ENCODE measurements around the gene TSPEAR.
"Not testable (repeated sequence)": the region's sequence is repeated elsewhere in the genome, so short reads cannot be mapped to it uniquely, and the experiment has no call there.

The TSPEAR gene

GRCh38 chr21:44558695-44559094, 152.7 kb downstream of the TSPEAR start, which contains the start of gene KRTAP10-3:
KRTAP10-3 (minus strand) TSS chr21:44558795; CDS start chr21:44558715, 80 bp downstream.
- DNase-seq: no peak

DNA sequence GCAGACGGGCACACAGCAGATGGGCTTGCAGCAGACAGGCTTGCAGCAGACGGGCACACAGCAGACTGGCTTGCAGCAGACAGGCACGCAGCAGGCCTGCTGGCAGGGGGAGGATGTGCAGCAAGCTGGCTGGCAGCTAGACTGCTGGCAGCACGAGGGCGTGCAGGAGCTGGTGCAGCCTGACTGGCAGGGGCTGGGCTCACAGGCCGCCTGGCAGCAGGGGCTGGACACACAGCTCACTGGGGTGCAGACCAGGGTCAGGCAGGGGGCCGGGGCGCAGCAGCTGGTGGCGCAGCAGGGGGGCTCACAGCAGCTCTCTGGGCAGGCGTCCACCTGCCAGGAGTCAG, 153.1 kb downstream of the TSPEAR start:
- not testable (repeated sequence) for DNase-seq

DNA sequence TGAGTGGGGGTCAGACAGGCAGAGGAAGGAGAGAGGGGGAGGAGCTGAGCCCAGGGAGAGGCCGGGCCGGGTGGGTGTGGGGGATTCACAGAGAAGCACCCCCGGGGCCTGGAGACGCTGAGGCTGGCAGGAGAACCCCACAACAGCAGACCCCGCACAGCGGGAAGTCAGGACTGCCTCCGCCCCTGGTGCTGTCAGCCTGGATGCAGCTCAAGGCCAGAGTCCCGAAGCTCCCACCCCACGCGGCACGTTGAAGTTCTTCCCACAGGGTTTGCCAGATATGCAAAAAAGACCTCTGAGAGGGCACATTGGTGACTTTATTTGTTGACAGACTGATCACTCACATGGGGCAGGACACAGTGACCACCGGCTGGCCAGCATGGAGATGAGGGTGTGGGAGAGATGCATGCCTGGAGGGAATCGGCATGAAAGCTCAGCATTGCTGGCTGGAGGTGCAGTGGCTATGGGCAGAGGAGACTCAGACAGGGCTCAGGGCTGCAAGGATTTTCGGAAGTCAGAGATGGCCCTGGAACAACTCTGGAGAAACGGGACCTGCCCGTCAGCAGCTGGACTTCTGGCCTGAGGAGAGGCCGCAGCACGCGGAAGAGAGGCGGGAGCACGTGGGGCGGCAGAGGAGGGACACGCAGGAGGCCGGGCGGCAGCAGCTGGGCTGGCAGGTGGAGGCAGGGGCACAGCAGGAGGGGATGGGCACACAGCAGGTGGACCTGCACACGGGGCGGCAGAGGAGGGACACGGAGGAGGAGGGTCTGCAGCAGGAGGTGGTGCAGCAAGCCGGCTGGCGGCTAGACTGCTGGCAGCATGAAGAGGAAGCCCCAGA, 153.7 kb downstream of the TSPEAR start:
- no peak for DNase-seq

GRCh38 chr21:44556879-44557278, 154.5 kb downstream of the TSPEAR start:
- no peak for DNase-seq

- no peak for DNase-seq
Observed at GRCh38 chr21:44555200-44555875, 156.0 kb downstream of the TSPEAR start.

GRCh38 chr21:44552681-44553080, 158.7 kb downstream of the TSPEAR start:
- no peak for DNase-seq

- no peak for DNase-seq
Observed at GRCh38 chr21:44552136-44552535, 159.2 kb downstream of the TSPEAR start.

- no peak for DNase-seq
Observed at GRCh38 chr21:44551340-44551961, 159.9 kb downstream of the TSPEAR start, which contains the start of gene KRTAP10-2. KRTAP10-2 (minus strand) TSS chr21:44551505; CDS start chr21:44551458, 47 bp downstream.

- DNase-seq: no peak
Observed at GRCh38 chr21:44550807-44551206, 160.6 kb downstream of the TSPEAR start.

DNA sequence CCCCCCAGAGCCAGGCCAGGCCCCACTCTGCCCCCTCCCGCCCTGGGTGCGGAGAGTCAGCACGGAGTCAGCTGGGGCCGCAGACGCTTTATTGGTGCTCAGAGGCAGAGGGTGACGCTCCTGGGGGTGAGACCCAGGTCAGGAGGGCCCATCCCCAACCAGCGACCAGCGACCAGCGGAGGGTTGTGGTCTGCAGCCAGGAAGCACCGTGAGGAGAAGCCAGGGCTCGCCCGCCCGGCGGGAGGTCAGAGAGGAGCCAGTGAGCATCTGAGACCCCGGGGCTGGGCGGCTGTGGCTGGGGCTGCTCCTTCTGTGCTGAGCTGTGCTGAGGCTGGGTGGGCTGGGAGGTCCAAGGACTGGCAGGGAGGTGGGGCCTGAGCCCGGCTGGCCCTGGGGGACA, 161.1 kb downstream of the TSPEAR start:
- DNase-seq: not testable (repeated sequence)

DNA sequence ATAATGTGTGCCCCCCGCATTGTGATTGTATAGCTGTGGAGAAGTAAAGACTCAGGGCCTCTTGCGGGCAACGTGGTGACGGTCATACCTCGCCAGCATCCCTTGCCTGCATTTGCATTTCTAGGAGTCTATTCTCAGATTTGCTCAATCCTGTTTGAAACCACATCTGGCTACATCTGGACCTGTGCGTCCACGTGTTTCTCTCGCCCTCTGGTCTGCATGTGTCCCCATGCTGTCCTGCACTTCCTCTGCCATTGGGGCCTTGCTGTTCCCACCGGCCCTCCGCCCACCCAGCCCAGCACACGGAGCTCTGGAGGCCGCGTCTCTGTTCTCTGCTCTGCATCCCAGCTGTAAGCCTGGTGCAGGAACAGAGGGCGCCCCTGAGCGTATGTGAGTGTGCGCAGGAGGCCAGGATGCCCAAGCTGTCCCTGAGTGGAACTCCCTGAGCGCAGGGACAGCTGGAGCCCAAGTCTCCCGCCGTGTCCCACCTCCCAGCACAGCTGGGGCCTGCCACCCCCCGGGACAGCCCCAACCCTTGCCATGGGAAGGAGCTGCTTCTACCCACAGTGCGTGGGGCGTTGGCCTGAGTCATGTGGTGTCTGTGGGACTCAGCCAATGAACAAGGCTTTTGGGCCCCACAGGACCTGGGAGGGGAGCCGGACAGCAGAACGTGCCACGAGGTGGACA, 161.7 kb downstream of the TSPEAR start:
- no peak for DNase-seq

GRCh38 chr21:44548922-44549321, 162.4 kb downstream of the TSPEAR start:
- no peak for DNase-seq

DNA sequence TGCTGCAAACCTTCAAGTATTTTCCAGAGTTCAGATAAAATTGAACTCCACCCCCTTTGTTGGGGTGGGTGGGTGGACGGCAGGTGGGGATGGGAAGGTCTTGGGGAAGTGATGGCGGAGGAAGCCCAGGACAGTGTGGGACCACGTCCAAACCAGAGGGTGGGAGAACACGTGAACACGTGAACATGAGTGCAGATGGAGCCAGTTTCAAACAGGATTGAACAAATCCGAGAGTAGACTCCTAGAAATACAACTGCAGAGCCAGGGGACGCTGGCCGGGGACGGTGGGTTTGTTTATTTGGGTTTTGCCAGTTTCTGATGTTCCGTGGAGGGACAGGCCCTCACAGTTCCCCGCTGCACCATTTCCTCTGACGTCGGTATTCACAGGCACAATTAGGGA, 163.0 kb downstream of the TSPEAR start:
- no peak for DNase-seq

DNA sequence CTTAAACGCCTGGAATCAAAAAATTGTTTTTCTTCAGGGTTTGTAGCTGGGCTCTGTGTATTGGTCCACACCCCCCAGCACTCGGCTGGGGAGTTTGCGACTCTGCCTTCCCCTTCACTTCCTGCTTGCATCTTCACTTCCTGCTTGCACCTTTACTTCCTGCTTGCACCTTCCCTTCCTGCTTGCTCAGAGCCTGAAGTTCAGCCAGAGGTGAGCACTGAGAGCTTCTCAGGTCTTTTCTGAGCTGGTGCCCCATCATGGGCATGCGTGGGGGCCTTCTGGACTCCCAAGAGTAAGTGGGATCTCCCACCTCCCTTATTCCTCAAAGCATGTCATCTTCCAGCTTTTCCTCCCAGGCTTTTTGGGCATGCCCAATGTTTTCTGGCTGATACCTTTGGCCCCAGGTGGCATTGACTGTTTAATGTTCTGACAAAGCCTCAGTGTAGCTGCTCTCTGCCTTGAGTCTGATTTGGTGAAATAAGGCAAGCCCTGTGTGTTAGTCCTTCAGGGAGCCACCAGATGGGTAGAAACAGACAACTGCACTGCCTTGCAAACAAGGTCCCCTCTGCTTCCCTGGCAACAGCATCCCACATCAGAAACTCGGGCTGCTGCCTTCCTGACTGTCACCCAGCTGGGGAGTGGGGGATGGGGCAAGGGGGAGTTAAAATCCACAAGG, 163.6 kb downstream of the TSPEAR start:
- DNase-seq: no peak

- no peak for DNase-seq
Observed at GRCh38 chr21:44544566-44544965, 166.8 kb downstream of the TSPEAR start.

- DNase-seq: no peak
Observed at GRCh38 chr21:44542716-44543115, 168.7 kb downstream of the TSPEAR start.

DNA sequence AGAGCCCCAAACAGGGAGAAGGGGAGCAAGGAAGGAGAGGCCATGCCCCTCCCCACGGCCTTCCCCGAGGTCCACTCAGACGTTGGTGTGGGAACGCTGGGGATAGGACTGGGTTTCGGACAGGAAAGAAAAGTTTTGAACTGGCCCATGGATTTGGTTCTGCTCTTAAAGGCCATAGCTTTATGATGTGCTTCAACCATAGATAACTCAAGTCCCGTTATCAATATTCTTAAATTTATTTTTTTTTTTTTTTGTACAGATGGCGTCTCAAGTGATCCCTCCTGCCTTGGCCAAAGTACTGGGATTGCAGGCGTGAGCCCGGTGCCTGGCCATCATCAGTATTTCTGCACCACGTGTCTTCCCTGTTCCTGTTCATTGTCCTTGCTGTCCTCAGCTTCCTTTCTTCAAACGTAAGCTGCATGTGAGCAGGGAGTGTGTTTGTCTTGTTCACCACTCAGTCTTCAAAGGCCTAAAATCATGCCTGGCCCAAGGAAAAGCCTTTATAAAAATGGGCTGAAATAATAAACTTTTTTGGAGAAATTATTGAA, 170.6 kb downstream of the TSPEAR start:
- no peak for DNase-seq

GRCh38 chr21:44539991-44540666, 171.2 kb downstream of the TSPEAR start, which contains the start of gene KRTAP10-1:
KRTAP10-1 (minus strand) TSS chr21:44540195; CDS start chr21:44540150, 45 bp downstream.
- no peak for DNase-seq

- DNase-seq: no peak
Observed at GRCh38 chr21:44539046-44539445, 172.3 kb downstream of the TSPEAR start.

GRCh38 chr21:44537930-44538911, 173.2 kb downstream of the TSPEAR start:
- no peak for DNase-seq
